RPMI7951 (cell line): Measurements from ENCODE around the gene IGFBP1. TPM values are rescaled to one million over a fixed set of nuclear protein-coding genes. Genes with fewer than 3 reads are reported as not detected.
"Not testable (repeated sequence)": the region's sequence is repeated elsewhere in the genome, so short reads cannot be mapped to it uniquely, and the experiment has no call there.

Experiments
- DNase-seq: peaks from one replicate; pipeline ENCODE4 v3.0.0-alpha.2; 2012; ENCODE audit warnings: low read depth
- total RNA-seq: library from RNA; depleted of rRNA; stranded (reverse); fragments of >200 nt; shearing (Covaris generic); gene quantifications from 2 replicates; pipeline ENCODE4 v1.2.3, GENCODE V29; 2014; rRNA removed

IGFBP1 gene
- total RNA-seq, result not detected in 2 replicates

DNA sequence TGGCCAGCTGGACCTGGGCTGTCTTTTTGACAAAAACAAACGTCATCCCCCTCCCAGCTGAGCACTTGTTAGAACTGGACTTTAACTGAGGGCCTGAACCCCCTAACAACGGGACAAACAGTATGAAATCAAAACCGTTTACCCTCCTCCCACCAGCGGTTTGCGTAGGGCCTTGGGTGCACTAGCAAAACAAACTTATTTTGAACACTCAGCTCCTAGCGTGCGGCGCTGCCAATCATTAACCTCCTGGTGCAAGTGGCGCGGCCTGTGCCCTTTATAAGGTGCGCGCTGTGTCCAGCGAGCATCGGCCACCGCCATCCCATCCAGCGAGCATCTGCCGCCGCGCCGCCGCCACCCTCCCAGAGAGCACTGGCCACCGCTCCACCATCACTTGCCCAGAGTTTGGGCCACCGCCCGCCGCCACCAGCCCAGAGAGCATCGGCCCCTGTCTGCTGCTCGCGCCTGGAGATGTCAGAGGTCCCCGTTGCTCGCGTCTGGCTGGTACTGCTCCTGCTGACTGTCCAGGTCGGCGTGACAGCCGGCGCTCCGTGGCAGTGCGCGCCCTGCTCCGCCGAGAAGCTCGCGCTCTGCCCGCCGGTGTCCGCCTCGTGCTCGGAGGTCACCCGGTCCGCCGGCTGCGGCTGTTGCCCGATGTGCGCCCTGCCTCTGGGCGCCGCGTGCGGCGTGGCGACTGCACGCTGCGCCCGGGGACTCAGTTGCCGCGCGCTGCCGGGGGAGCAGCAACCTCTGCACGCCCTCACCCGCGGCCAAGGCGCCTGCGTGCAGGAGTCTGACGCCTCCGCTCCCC is at the start of gene IGFBP1:
IGFBP1 (plus strand) TSS at position 304 of the 808 bp plus-strand sequence; CDS start at position 469, 165 bp downstream.
- no peak for DNase-seq

DNA sequence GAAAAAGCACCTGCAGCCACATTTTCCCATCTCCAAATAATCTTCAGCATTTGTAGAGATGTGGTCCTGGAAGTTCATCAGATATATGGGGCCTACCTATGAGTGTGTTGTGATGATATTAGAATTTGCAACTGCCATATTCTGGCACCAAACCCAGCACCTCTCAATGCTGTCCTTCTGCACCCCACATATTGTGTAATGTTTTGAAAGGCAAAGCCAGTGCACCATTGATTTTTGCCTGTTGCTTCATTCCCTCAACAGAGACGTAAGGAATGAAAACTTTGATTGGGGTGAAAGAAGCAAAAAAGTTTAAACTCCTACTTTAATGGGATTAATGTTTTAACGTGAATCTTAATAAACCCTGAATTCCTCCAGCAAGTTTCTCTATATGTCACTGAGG is 49.4 kb upstream of the IGFBP1 start:
- not testable (repeated sequence) for DNase-seq

DNA sequence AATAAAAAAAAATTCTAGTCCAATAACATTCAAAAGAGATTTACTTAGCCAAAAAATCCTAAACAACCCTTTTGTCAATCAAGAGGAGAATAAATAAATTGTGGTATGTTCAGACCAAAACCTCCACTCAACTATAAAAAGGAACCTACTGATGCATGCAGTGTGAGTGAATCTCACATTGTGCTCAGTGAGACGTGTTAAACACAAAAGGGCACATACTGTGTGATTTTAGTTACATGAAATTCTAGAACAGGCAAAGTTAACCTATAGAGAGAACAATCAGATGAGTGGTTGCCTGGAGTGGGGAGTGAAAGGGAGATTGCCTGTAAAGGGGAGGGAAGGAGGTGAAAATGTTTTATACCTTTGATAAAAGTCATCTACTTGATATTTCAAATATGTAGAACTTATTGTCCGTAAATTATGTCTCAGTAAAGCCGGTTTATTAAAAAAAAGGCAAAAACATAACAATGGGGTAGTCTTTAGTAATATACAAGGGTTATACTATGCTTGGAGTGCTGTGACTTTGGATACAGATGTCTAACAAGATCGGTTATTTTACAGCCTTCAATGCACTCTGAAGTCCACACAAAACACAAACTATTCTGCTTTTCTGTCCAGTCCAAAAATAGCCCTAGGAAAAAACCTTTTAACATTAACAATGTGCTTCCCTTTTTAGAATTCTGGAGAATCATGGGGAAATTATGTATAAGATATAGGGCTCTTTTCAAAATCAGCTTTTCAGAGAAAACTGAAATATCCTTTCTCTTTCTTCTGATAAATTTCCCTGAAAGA is 46.2 kb upstream of the IGFBP1 start:
- DNase-seq, result not testable (repeated sequence)

DNA sequence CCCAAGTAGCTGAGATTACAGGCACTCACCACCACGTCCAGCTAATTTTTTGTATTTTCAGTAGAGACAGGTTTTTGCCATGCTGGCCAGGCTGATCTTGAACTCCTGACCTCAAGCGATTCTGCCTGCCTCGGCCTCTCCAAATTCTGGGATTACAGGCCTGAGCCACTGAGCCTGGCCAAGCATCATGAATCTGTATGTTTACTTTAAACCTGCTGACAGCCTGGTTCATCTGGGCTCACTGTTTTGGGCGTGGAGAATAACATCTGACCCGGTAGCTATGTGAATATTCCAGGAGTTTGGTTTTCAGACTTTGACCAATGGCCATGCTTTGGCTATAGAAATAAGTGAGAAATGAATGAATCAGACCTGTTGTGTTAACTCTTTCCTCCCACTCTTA is 41.8 kb upstream of the IGFBP1 start:
- not testable (repeated sequence) for DNase-seq

DNA sequence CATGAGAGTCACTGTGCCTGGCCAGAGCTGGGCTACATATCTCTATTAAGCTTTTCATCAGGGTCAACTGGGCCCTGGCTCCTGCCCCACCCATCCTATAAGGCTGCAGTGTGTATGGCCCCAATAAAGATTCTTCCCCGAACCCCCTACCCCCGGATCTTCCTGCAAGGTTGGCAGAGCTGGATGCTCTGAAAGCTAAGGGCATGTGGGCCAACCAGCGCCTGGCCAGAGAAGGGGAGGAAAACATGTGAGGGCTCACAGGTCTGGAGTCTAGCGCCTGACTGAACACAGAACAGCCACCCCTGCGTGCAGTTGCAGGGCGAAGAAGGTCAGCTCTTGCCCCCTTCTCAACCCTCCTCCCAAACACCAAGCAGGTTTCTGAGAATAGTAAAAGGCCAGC is 39.6 kb upstream of the IGFBP1 start:
- not testable (repeated sequence) for DNase-seq

DNA sequence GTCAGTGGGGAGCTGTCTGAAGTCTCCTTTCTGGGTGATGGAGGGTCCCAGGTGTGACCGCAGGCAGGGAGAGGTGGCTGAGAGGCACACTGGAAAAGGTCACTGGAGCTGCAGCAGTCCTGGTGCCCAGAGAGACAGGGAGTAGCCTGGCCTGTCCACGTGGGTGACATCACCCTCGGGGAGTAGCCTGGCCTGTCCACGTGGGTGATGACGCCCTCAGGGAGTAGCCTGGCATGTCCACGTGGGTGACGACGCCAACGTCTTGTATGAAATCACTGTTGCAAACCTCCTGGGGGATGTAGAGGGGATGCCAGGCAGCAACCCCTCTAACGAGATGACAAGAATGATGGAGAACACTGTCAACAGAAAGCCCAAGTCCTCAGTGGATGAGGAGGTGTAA is 35.3 kb upstream of the IGFBP1 start:
- DNase-seq, result not testable (repeated sequence)

DNA sequence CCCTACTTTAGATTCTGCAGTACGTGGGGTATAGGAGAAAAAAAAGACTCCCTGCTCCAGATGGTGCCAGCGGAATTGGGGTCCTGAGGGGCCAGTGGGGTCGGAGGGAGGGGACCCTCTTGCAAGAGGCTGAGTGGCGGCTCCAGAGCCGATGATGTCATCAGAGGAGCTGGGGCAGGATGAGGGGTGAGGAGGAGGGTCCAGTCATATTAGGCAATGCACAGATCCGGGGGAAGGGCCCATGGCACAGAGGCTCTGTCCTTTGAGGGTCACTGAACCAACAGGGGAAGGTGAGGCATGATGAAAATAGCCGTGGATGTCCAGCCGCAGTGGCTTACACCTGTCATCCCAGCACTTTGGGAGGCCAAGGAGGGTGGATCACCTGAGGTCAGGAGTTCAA is 34.8 kb upstream of the IGFBP1 start:
- DNase-seq, result not testable (repeated sequence)

DNA sequence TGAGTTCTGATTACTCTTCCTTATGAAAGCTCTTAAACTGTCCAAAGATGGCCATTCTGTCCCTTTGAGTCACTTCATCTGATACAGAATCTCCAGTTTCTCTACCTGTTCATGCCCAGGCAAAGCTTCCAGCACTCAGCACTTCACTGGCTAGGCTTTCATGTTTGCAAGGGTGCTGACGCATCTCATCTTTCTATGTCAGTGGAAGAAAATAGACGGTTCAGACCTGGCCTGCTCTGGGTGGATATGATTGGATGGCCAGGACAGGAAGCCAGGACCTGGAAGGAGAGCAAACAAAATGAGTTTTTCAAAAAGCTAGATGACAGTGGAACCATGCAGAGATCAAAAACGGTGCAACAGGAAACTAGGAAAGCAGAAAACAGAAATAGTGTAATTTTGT is 32.6 kb upstream of the IGFBP1 start:
- DNase-seq, result not testable (repeated sequence)

DNA sequence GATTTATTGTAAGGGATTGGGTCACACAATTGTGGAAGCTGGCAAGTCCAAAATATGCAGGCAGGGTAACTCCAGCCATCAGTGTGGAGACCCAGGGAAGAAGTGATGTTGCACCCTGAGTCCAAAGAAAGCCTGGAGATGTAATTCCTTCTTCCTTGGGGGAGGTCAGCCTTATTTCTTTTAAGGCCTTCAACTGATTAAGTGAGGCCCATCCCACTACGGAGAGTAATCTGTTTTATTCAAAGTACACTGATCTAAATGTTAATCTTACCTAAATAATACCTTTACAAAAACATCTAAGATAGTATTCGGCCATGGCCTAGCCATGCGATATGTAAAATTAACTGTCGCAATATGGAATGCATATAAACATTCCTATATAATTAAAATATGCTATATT is 31.4 kb upstream of the IGFBP1 start:
- not testable (repeated sequence) for DNase-seq

DNA sequence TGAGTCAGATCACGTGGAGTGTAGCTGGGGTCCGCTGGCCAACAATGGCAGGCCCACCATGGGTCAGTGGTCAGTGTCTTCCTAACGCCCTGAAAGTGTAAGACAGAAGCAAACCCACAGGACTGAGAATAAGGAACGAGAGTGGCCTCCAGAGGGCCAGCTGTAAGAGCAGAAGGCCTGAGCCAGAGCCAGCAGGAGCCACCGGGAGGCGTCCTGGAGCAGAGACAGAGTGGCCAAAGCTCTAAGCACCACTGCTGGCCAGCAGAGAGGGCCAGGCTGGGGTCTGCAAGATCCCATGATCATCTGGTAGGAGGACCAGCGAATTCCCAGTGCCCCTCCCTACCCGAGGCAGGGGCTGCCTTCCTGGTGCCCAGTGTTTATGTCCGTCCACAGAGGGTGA is 24.6 kb upstream of the IGFBP1 start:
- DNase-seq, result no peak

DNA sequence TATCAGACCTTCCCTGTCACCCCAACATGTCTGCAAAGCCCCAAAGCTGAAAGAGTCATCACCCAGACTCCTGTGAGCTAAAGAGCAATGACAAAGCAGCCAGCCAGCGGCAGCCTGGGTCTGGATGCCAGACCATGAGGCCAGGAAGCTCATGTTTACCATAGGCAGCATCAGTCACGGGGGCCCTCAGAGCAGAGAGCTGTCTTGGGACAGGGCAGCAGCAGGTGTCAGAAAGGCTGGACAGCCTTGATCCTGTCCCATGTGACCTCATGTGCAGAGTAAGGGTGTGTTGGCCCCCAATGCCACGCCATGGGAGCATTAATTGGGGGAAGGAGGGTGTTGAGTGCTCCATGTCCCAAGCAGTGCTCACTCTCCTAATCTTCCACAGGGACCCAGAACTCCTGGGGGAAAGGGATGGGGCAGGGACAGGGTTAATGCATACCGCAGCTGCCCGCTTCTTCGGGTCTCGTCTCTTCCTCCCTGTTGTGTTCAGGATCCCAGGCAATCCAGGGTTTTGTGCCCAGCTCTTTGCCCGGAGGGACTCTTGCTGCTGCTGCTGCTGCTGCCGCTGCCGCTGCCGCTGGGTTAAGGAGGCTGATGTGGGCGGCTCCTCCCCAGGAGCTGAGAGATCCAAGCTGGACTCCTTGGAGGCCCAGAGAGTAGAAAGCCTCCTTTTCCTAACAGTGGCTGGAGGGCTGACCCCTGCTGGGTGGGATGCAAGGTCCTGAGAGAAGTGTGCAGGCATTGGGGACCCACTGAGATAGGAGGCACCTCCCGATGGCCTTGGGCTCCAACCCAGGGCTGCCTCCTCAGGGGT is 22.5 kb upstream of the IGFBP1 start:
- DNase-seq, result no peak

DNA sequence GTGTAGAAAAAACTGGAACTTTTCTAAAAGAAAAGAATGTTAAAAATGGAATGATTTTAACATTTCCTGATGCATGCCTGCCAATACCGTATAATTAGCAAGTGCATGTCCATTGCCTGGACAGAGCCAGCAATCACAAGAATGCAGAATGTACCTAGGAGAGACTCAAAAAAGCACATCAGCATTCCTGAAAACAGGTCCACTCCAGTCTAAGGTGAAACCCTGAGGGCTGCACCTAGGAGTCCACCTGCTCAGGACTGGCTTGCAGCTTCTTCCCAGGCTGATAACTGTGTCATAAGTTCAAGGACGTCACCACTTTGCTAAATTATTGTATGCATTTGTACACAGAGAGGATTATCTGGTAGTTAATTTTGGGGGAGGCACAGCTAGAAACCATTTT is 20.8 kb upstream of the IGFBP1 start:
- no peak for DNase-seq

DNA sequence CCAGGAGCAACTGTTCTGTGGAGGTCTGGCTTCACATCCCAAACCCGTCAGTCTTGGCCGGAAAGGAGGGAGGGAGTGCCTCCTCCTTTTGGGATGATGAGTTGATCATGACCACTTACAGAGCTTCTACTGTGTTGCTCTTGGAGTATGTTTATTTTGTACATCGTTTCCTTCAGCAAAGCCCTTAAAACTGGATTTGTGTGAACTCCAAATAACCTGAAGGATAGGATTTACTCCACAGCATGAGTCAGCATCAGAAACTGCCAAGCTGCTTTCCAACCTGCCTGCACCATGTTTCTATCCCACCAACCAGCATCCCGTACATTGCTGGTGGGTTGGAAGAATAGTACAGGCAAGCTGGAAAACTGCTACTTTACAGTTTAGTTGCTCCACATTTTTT is 18.9 kb upstream of the IGFBP1 start:
- DNase-seq, result peak; percentile 37

DNA sequence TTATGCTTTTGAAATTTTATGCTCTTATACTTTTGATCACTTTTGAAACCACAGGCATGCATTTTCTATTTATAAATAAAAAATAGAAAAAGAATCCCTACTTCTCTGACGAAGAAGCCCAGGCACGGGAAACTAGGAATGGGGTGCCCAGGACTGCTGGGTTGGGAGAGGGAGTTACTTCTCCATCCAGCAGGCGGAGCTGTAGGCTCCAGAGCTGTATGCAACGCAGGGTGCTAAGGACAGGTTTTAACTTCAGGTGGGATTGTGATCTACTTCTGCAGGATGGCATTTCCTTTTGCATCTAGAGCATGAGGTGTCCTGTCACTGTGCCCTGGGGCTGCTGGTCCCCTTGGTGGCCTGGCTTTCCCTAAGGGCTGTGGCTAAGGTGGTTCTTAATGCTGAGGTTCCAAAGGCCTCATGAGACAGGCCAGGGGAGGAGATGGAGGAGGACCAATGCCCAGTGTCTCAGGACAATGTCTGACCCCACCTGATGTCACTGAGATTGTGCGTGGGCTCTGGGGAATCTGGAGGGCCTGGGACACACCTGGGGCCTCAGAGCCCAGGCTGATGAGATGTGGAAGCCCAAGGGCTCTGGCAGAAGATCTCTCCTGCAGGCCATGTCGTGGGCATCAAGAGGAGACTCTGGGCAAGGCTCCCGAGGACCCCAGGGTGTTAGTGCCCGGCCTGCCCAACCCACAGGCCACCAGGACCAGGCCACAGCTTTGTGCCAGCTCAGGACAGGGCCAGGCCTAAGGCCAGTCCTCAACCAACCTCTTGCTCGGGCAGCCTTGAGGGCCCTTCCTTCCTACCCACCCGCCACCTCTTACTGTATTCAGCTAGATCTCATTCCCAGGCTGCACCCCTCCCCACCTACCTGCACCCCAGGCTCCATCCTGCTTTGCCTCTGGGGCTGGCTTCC is 15.9 kb upstream of the IGFBP1 start:
- DNase-seq, result no peak

DNA sequence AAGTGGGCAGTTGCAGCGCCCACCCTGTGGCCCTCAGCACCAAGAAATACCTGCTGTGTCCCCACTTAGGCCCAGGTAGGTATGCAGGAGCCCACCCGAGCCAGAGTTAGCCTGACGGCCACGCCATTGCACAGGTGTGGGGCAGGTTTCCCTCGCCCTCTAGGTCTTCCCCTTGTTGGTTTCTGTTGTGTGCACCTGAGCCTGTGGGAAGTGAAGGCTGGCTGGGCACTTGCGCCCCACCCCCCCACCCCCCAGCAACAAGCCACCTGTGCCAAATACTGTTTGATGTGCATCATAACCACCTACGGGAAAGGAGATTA is 15.3 kb upstream of the IGFBP1 start, which contains the start of gene CCDC201:
CCDC201 (minus strand) TSS at position 48 of the 320 bp plus-strand sequence. CDS start 75 bp downstream, outside the sequence.
- DNase-seq, result no peak

DNA sequence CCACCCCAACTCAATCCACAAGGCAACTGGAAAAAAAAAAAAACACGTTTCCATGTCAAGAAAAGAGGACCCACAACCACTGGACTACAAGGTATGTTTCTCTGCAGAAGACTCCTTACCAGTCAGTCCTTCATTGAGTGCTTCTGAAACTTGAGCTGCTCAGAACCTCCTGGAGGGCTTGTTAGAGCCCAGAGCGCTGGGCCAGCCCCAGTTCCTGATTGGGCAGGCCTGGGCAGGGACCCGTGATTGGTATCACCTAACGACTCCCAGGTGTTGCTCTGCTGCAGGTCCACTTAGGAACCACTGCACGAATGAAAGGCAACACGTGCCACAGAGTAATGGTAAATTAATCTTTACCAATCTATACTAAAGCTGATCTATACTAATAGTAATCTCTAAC is 14.9 kb upstream of the IGFBP1 start:
- DNase-seq, result no peak

DNA sequence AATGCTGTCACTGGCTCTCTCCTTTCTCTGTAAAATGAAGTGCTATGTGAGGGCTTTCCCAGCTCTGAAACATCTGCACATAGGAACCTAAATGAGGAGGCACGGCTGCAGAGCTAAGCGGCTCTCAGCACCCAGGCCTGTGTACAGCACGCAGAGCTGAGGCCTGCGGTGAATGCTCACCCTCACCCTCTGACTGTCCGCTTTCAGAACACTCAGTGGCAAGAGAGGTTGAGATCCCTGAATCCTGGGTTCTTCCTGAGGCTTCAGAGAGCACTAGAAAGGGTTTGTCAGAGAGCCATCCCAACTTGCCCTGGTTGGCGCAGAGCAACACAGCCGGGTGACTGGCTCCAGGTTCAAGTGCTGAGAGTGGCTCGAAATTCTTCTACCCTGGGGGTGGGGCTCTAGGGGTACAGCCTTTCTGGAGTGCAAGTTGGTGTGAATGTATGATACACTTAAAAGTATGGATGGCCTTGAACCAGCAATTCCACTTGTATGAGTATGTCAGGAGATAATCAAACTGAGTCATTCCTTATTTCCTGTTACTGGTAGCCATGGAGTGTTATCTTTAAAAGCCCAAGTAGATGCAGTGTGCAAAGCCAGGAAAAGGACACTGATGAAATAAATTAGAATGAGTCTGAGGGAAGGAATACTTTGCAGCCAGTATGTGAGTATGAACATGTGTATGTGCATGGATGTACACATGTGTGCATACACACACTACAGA is 13.7 kb upstream of the IGFBP1 start:
- peak; percentile 83 for DNase-seq

DNA sequence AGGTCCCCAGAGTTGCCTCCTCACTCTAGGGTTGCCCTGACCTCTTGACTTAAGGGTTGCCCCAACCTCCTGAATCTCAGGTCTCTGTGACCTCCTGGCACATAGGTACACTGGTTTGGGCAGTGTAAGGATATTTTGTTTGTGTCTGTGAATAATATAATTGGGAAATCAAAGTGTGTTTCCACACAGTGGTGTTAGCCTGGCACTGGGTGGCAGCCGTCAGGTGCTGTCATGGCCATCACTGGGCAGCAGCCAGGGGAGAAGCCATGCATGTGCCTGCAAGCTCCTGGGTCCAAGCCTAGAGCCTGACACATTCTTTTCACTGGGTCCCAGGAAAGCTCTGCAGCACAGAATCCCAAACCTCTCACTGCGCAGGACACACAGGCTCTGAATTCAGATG is 11.8 kb upstream of the IGFBP1 start:
- DNase-seq, result no peak

DNA sequence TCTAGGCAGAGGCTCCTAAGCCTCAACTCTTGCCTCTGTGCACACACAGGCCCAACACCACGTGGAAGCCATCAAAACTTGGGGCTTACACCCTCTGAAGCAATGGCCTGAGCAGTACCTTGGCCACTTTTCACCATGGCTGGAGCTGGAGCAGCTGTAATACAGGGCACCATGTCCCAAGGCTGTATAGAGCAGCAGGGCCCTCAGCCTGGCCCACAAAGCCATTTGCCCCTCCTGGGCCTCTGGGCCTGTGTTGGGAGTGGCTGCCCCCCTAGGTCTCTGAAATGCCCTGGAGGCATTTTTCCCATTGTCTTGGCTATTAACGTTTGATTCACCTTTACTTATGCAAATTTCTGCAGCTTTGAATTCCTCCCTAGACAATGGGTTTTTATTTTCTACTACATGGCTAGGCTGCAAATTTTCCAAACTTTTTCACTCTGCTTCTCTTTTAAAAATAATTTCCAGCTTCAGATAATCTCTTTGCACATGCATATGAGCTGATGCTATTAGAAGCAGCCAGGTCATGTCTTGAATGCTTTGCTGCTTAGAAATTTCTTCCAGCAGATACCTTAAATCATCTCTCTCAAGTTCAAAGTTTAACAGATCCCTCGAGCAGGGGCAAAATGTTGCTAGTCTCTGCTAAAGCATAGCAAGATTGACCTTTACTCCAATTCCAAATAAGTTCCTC is 9.7 kb upstream of the IGFBP1 start:
- DNase-seq, result no peak

DNA sequence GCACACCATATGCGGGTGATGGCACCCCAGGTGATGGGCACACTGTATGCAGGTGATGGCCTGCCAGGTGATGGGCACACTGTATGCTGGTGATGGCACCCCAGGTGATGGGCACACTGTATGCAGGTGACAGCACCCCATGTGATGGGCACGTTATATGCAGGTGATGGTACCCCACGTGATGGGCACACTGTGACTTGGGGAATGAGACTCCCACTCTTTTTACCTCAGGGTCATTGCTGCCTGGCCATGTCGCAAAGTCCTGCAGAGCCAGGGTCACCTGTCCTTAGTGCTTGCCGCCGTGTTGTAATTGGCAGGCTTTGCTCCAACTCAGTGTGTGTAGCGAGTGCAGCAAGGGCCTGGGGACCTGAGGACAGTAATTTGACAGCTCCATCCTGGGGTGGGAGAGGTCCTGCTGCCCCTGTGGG is 7.8 kb upstream of the IGFBP1 start:
- DNase-seq, result no peak
